Brain microvascular endothelial cell (primary cell): Measurements from ENCODE around the gene ABCC5.

ENCODE experiments used
- DNase-seq: peaks from one replicate; pipeline ENCODE4 v3.0.0-alpha.2; 2020
- H3K27ac ChIP-seq: fragments of 250-450 bp; sonication (Bioruptor Pico); 2 replicates; pipeline ENCODE4 v1.5.1; 2020; ENCODE audit warnings: mild to moderate bottlenecking, moderate library complexity
- H3K27me3 ChIP-seq: fragments of 250-450 bp; sonication (Bioruptor Pico); replicated peaks from 2 replicates; pipeline ENCODE4 v1.5.1; 2020; ENCODE audit warnings: mild to moderate bottlenecking
- H3K36me3 ChIP-seq: fragments of 250-450 bp; sonication (Bioruptor Pico); replicated peaks from 2 replicates; pipeline ENCODE4 v1.5.1; 2020; ENCODE audit warnings: mild to moderate bottlenecking
- H3K4me3 ChIP-seq: 2 replicates; pipeline ENCODE4 v1.5.1; 2011; ENCODE audit warnings: low read depth, mild to moderate bottlenecking, control low read depth, low read length, moderate library complexity
- in situ Hi-C: cut with HindIII; loops from 2 replicates; pipeline ENCODE4 v1.10.0; 2017; ENCODE audit warnings: low sequenced_read_pairs, low pct_ligation_motif_present
- TF ChIP-seq, protein P1 (sequence below): IDR thresholded peaks from 2 replicates; pipeline ENCODE4 v1.5.1; 2011; ENCODE audit warnings: low read depth, mild to moderate bottlenecking, moderate library complexity, low read length, control low read depth, inconsistent platforms; ENCODE audit errors: missing control alignments

Gene ABCC5

GRCh38 chr3:183920416-183920815 is 97.3 kb downstream of the ABCC5 start:
- H3K27ac ChIP-seq, result no peak overlapping the region
- TF ChIP-seq, protein P1, sequence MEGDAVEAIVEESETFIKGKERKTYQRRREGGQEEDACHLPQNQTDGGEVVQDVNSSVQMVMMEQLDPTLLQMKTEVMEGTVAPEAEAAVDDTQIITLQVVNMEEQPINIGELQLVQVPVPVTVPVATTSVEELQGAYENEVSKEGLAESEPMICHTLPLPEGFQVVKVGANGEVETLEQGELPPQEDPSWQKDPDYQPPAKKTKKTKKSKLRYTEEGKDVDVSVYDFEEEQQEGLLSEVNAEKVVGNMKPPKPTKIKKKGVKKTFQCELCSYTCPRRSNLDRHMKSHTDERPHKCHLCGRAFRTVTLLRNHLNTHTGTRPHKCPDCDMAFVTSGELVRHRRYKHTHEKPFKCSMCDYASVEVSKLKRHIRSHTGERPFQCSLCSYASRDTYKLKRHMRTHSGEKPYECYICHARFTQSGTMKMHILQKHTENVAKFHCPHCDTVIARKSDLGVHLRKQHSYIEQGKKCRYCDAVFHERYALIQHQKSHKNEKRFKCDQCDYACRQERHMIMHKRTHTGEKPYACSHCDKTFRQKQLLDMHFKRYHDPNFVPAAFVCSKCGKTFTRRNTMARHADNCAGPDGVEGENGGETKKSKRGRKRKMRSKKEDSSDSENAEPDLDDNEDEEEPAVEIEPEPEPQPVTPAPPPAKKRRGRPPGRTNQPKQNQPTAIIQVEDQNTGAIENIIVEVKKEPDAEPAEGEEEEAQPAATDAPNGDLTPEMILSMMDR, result no peak
- DNase-seq, result no peak
- no peaks in the 10 kb centered on the region for H3K27me3 ChIP-seq
- H3K36me3 ChIP-seq, result peaks cover 20% of the 10 kb centered on the region
- no peak overlapping the region for H3K4me3 ChIP-seq
- in situ Hi-C loops, result no loop called here

GRCh38 chr3:183918178-183918577 is 99.5 kb downstream of the ABCC5 start:
- H3K4me3 ChIP-seq, result no peak overlapping the region
- no peak overlapping the region for H3K27ac ChIP-seq
- DNase-seq, result no peak
- peaks cover 7% of the 10 kb centered on the region for H3K36me3 ChIP-seq
- in situ Hi-C loops, result no loop called here
- TF ChIP-seq, protein P1, result no peak
- no peaks in the 10 kb centered on the region for H3K27me3 ChIP-seq

GRCh38 chr3:183917776-183918175 is 99.9 kb downstream of the ABCC5 start:
- TF ChIP-seq, protein P1, result no peak
- H3K36me3 ChIP-seq, result peaks cover 7% of the 10 kb centered on the region
- H3K27me3 ChIP-seq, result no peaks in the 10 kb centered on the region
- in situ Hi-C loops, result no loop called here
- no peak overlapping the region for H3K27ac ChIP-seq
- no peak for DNase-seq
- H3K4me3 ChIP-seq, result no peak overlapping the region

DNA sequence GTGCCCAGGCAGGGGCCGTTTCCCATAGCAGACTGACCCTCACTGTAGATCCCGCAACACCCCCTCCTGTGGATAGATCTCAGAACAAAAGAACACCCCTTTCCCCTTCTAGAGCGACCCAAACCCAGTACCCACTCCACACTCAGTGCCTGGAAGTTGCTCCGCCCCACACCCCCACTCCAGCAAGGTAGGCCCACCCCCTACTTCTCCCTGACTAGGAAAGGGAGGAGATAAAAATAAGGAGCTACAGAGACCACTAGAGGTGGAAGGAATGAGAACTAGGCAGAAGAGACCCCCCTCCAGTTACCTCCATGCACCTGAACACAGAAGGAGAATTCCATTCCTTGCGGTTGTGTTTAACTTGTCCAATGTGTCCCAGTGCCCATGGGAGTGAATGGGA is 102.8 kb downstream of the ABCC5 start:
- no peak overlapping the region for H3K27ac ChIP-seq
- in situ Hi-C loops, result no loop called here

GRCh38 chr3:183913580-183913920 is 104.1 kb downstream of the ABCC5 start:
- TF ChIP-seq, protein P1, result no peak
- in situ Hi-C loops, result no loop called here
- H3K27me3 ChIP-seq, result no peaks in the 10 kb centered on the region
- DNase-seq, result no peak
- H3K27ac ChIP-seq, result no peak overlapping the region
- no peaks in the 10 kb centered on the region for H3K36me3 ChIP-seq
- H3K4me3 ChIP-seq, result no peak overlapping the region

More for the DNA sequence above, 102.8 kb downstream of the ABCC5 start:
- no peak for DNase-seq
- no peak overlapping the region for H3K4me3 ChIP-seq
- TF ChIP-seq, protein P1, result no peak
- no peaks in the 10 kb centered on the region for H3K27me3 ChIP-seq
- H3K36me3 ChIP-seq, result no peaks in the 10 kb centered on the region

- in situ Hi-C loops, result no loop called here
- no peaks in the 10 kb centered on the region for H3K27me3 ChIP-seq
- no peak overlapping the region for H3K27ac ChIP-seq
- H3K36me3 ChIP-seq, result no peaks in the 10 kb centered on the region
- no peak for DNase-seq
- TF ChIP-seq, protein P1, result no peak
- no peak overlapping the region for H3K4me3 ChIP-seq
Measured at GRCh38 chr3:183912895-183913579, 104.6 kb downstream of the ABCC5 start.
